Spleen (tissue), 7 donors: ENCODE results near the gene CLMP.
A peak's percentile ranks its signal among the peaks of the same experiment; 100 is the strongest.

ENCODE experiments used
- POLR2A ChIP-seq, 3 donors: fragments of 450-650 bp; IDR thresholded peaks; one replicate each; pipeline ENCODE4 v1.5.1; 2017; ENCODE audit warnings: antibody characterized with exemption in 3 of 3, mild to moderate bottlenecking in 1 of 3
- TF ChIP-seq, protein P1 (sequence below), 11 experiments: fragments of 200-600 bp in 7 of 11; fragments of 450-650 bp in 4 of 11; sonication (generic) in 4 of 11; IDR thresholded peaks in 8 of 11; conservative IDR thresholded peaks in 3 of 11; 1 replicate in 7 of 11; 2 replicates in 4 of 11; pipeline versions ENCODE4 v1.4.0 to v1.8.0; 2016 to 2021; ENCODE audit warnings: antibody characterized with exemption in 11 of 11, inconsistent platforms in 4 of 11, mild to moderate bottlenecking in 1 of 11
- donor health status: DM: no; HTN: no; CAD: no; lungs with moderate emphysema.
- donor health status: DM: no; HTN: no; CAD: no.
- donor health status: DM: no; HTN: no; CAD: no.

DNA sequence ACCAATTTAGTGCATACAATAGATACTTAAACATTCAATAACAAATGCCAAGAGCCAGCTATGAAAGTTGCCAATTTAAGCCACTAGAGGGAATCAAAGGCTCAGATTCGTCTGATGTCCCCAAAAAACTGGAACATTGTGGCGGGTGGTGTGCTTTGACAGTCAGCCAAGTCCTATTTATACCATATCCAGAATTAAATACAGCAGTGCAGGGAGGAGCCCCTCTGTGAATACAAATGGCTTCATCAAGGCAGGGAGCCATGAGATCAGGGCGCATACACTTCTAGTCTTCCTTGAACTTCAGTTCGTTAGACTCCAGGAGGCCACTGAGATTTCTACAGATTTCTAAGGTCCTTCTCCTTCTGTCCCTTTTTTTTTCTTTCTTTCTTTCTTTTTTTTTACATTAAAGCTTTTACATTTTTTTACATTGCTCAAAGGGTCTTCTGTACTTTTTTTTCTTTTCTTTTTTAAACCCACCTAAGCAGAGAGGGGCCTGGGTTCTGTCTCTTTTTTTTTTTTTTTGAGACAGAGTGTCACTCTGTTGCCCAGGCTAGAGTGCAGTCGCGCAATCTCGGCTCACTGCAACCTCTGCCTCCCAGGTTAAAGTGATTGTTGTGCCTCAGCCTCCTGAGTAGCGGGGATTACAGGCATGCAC lies 91.6 kb downstream of the CLMP start:
- TF ChIP-seq, protein P1, sequence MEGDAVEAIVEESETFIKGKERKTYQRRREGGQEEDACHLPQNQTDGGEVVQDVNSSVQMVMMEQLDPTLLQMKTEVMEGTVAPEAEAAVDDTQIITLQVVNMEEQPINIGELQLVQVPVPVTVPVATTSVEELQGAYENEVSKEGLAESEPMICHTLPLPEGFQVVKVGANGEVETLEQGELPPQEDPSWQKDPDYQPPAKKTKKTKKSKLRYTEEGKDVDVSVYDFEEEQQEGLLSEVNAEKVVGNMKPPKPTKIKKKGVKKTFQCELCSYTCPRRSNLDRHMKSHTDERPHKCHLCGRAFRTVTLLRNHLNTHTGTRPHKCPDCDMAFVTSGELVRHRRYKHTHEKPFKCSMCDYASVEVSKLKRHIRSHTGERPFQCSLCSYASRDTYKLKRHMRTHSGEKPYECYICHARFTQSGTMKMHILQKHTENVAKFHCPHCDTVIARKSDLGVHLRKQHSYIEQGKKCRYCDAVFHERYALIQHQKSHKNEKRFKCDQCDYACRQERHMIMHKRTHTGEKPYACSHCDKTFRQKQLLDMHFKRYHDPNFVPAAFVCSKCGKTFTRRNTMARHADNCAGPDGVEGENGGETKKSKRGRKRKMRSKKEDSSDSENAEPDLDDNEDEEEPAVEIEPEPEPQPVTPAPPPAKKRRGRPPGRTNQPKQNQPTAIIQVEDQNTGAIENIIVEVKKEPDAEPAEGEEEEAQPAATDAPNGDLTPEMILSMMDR (IDR thresholded peaks at IDR 0.05 in 8 of 11, conservative IDR thresholded peaks at IDR 0.05 in 3 of 11): peak; percentile 28 to 77 (median 70)
- no peak for TF ChIP-seq POLR2A (IDR thresholded peaks at IDR 0.05)
